OCI-LY1 (cell line): Measurements from ENCODE around the gene VHLL.

Experiments used
- CTCF ChIP-seq: fragments of 200-600 bp; sonication (generic), shearing (Covaris generic); IDR thresholded peaks from 2 replicates; pipeline ENCODE4 v1.5.1; 2017; ENCODE audit warnings: mild to moderate bottlenecking, antibody characterized with exemption, low read length, moderate library complexity, mixed read lengths
- EZH2 ChIP-seq: fragments of 200-600 bp; sonication (generic), shearing (Covaris generic); IDR thresholded peaks from 2 replicates; pipeline ENCODE4 v1.8.0; 2017; ENCODE audit warnings: borderline replicate concordance, mixed run types, mild to moderate bottlenecking, antibody characterized with exemption, low read length, moderate library complexity, mixed read lengths

GRCh38 chr1:156276966-156277381 is 22.1 kb downstream of the VHLL start:
- TF ChIP-seq CTCF (no peak), EZH2 (no peak)
